Erythroblast (primary cell): ENCODE results near the gene ITGB7.

Experiments used
- DNase-seq, 2 experiments: peaks; one replicate each; lab custom pipeline; 2025; lab: John Stamatoyannopoulos, UW
- GATA1 ChIP-seq: IDR thresholded peaks from 2 replicates; pipeline ENCODE4 v1.6.1; 2011; ENCODE audit warnings: low read depth, mild to moderate bottlenecking, control low read depth, low read length, moderate library complexity
- POLR2A ChIP-seq: IDR thresholded peaks from 2 replicates; pipeline ENCODE4 v1.6.1; 2011; ENCODE audit warnings: mild to moderate bottlenecking, low read length

Gene ITGB7

GRCh38 chr12:53161119-53161911, 45.7 kb downstream of the ITGB7 start:
- TF ChIP-seq GATA1 = no peak
- TF ChIP-seq POLR2A = no peak
- no peak for DNase-seq

DNA sequence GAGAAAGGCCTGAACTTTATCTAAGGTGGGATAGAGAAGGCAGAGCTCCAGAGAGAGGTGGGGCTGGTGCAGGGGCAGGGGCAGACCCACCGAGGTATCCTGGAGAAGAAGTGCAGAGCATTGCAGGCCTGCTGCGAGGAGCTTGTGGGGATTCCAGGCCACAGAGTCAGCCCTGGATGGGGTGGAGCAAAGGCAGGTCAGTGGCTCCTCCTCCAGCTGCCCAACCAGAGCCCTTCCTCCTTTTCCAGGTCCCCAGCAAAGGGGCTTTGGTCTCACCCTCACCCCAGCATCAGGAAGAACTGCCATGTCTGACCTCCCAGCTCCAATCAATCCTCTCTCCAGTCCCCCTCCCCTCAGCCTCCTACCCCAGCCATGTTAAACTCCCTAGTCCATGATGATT, 46.4 kb downstream of the ITGB7 start:
- no peak for TF ChIP-seq GATA1
- TF ChIP-seq POLR2A = no peak
- no peak for DNase-seq

DNA sequence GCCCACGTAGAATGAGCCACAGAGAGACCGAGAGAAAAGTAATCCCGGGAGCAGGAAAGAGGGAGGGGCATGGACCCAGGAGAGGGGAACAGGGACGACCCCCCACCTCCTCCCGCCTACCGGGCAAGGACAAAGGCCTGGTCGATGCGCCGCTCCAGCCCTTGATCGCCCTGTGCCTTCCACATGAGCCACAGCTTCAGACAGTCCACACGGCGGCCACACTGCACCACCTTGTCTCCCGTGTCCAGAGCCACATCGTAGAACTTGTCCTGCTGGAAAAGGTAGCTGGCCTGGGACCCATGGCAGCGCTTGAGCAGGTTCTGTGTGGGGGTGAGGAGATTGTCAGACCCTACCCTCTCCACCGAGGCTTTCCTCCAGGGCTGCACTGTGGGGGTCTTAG, 47.1 kb downstream of the ITGB7 start:
- TF ChIP-seq GATA1 (no peak), POLR2A (no peak)
- DNase-seq = no peak

- no peak for TF ChIP-seq POLR2A
- TF ChIP-seq GATA1 = no peak
- peak; percentile 83 to 90 for DNase-seq
Measured at GRCh38 chr12:53159195-53159839, 47.7 kb downstream of the ITGB7 start.

- no peak for TF ChIP-seq GATA1
- DNase-seq = no peak
Measured at GRCh38 chr12:53152390-53152789, 54.7 kb downstream of the ITGB7 start.

GRCh38 chr12:53151039-53151438, 56.0 kb downstream of the ITGB7 start:
- TF ChIP-seq POLR2A (no peak), GATA1 (no peak)
- no peak for DNase-seq

DNA sequence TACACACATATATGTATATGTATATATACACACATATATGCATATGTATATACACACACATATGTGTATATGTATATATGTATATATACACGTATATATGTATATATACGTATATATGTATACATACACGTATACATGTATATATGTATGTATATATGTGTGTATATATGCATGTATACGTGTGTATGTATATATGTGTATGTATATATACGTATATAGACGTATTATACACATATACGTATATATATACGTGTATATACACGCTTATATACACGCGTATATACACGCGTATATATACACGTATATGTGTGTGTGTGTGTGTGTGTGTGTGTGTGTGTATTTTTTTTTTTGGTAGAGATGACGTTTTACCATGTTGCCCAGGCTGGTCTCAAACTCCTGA, 59.4 kb downstream of the ITGB7 start:
- TF ChIP-seq POLR2A = no peak
- TF ChIP-seq GATA1 = no peak

DNA sequence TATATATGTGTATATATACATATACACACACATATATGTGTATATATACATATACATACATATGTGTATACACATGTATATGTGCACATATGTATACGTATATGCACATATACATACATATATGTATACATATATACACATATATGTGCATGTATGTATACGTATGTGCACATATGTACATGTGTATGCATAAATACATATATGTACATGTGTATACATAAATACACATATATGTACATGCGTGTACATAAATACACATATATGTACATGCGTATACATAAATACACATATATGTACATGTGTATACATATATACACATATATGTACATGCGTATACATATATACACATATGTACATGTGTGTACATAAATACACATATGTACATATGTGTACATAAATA, 59.9 kb downstream of the ITGB7 start:
- TF ChIP-seq POLR2A (no peak), GATA1 (no peak)
- DNase-seq = no peak

More for the DNA sequence above, 59.4 kb downstream of the ITGB7 start:
- no peak for DNase-seq

DNA sequence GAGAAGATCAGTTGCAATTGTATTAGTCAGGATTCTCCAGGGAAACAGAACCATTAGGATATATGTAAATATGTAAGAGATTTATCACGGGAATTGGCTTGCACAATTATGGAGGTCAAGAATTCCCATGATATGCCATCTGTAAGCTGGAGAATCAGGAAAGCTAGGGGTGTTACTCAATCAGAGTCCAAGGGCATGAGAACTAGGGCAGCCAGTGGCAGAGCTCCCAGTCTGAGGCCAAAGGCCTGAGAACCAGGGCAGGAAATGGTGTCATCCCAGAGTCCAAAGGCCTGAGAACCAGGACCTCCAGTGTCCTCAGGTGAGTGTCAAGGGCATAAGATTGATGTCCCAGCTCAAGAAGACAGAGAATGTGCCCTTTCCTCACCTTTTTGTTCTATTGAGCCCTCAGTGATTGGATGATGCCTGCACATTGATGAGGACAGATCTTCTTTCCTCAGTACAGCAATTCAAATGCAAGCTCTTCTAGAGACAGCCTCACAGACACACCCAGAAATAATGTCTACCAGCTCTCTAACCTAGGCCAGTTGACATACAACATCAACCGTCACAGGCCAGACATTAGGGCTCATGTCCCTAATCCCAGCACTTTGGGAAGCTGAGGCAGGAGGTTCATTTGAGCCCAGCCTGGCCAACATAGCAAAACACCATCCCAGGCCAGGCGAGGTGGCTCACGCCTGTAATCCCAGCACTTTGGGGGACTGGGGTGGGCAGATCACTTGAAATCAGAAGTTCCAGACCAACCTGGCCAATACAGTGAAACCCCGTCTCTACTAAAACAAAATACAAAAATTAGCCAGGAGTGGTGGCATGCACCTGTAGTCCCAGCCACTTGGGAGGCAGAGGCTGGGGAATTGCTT, 61.4 kb downstream of the ITGB7 start:
- TF ChIP-seq POLR2A (no peak), GATA1 (no peak)
- no peak for DNase-seq

DNA sequence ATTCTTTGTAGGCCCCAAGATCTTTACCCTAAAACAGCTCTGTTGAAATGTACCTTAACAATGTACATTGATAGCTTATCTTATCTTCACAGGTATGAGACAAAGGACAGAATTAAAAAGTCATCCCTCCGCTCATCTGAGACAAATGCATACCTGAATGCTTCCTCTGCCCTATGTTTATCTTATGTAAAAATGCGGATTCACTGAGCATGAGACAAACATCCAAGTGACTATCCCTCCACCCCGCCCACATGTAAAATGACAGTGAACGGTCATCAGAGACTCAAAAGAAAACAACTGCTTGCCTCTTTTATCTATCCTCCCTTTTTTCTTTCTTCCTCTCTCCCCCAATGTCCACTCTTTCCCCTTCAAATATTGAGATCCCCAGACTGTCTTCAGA, 63.7 kb downstream of the ITGB7 start:
- TF ChIP-seq GATA1 (no peak), POLR2A (no peak)
- no peak for DNase-seq
